ENCODE data around the gene ZNF77.
A peak's percentile ranks its signal among the peaks of the same experiment; 100 is the strongest.

ZNF77 gene

DNA sequence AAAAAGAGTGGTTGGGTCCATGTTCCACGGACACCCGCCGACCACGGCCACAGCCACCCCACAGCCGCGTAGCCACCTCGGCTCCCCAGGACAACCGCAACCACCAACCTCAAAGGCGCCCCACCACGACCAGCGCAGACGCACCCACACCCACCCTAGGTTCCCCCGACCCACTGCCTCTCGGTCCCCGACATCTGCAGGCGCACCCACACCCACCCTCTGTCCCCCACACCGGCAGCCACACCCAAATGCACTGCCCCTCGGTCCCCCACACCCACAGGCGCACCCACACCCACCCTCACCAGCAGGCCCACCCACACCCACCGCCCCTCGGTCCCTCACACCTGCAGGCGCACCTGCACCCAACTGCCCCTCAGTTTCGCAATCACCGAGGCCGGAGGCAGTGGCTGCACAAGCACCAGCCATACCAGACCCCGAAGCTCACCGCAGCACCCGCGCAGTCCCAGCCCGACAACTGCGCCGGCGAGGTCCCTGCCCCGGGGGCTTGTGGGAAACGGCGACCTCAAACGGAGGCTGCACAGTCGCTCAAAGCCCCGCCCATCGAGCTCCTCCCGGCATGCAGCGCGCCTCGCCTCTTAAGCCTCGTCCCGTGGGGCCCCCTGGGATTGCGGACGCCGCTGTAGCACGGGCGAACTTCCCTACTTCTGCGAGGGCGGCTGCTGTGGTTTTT, 18.3 kb downstream of the ZNF77 start:
- TF ChIP-seq ZFP30 (CRISPR knock-in tag; IDR thresholded peaks at IDR 0.05): no peak
- TF ChIP-seq POU6F1 (CRISPR knock-in tag; IDR thresholded peaks at IDR 0.05; ENCODE audit: borderline replicate concordance, low read depth): no peak
- no peak for ATAC-seq

GRCh38 chr19:2923510-2923909, 21.3 kb downstream of the ZNF77 start:
- ATAC-seq: peak; percentile 45

GRCh38 chr19:2922987-2923386, 21.8 kb downstream of the ZNF77 start:
- no peak for ATAC-seq
- TF ChIP-seq OSR1 (CRISPR knock-in tag; IDR thresholded peaks at IDR 0.05): no peak
- TF ChIP-seq ZFP3 (CRISPR knock-in tag; IDR thresholded peaks at IDR 0.05): no peak
- no peak for TF ChIP-seq BACH2 (CRISPR knock-in tag; IDR thresholded peaks at IDR 0.05; ENCODE audit: borderline replicate concordance)
- TF ChIP-seq RARB (CRISPR knock-in tag; IDR thresholded peaks at IDR 0.05): no peak
- TF ChIP-seq POU6F1 (CRISPR knock-in tag; IDR thresholded peaks at IDR 0.05; ENCODE audit: borderline replicate concordance, low read depth): no peak
- no peak for TF ChIP-seq CSDC2 (CRISPR knock-in tag; IDR thresholded peaks at IDR 0.05)
- TF ChIP-seq, protein P1, sequence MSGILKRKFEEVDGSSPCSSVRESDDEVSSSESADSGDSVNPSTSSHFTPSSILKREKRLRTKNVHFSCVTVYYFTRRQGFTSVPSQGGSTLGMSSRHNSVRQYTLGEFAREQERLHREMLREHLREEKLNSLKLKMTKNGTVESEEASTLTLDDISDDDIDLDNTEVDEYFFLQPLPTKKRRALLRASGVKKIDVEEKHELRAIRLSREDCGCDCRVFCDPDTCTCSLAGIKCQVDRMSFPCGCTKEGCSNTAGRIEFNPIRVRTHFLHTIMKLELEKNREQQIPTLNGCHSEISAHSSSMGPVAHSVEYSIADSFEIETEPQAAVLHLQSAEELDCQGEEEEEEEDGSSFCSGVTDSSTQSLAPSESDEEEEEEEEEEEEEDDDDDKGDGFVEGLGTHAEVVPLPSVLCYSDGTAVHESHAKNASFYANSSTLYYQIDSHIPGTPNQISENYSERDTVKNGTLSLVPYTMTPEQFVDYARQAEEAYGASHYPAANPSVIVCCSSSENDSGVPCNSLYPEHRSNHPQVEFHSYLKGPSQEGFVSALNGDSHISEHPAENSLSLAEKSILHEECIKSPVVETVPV (CRISPR knock-in tag; IDR thresholded peaks at IDR 0.05): no peak
- no peak for TF ChIP-seq ZNF565 (CRISPR knock-in tag; conservative IDR thresholded peaks at IDR 0.05; ENCODE audit: low read depth)

More at GRCh38 chr19:2923510-2923909, 21.3 kb downstream of the ZNF77 start:
- TF ChIP-seq TCF4 (CRISPR knock-in tag; IDR thresholded peaks at IDR 0.05; ENCODE audit: borderline replicate concordance) (no peak), OSR1 (CRISPR knock-in tag; IDR thresholded peaks at IDR 0.05) (no peak), PATZ1 (CRISPR knock-in tag; IDR thresholded peaks at IDR 0.05; ENCODE audit: borderline replicate concordance) (no peak), POU6F1 (CRISPR knock-in tag; IDR thresholded peaks at IDR 0.05; ENCODE audit: borderline replicate concordance, low read depth) (no peak), ZNF565 (CRISPR knock-in tag; conservative IDR thresholded peaks at IDR 0.05; ENCODE audit: low read depth) (no peak), ZNF70 (CRISPR knock-in tag; IDR thresholded peaks at IDR 0.05) (no peak), PPARA (CRISPR knock-in tag; IDR thresholded peaks at IDR 0.05; ENCODE audit: borderline replicate concordance) (no peak)
- TF ChIP-seq, protein P1 (CRISPR knock-in tag; IDR thresholded peaks at IDR 0.05): no peak

DNA sequence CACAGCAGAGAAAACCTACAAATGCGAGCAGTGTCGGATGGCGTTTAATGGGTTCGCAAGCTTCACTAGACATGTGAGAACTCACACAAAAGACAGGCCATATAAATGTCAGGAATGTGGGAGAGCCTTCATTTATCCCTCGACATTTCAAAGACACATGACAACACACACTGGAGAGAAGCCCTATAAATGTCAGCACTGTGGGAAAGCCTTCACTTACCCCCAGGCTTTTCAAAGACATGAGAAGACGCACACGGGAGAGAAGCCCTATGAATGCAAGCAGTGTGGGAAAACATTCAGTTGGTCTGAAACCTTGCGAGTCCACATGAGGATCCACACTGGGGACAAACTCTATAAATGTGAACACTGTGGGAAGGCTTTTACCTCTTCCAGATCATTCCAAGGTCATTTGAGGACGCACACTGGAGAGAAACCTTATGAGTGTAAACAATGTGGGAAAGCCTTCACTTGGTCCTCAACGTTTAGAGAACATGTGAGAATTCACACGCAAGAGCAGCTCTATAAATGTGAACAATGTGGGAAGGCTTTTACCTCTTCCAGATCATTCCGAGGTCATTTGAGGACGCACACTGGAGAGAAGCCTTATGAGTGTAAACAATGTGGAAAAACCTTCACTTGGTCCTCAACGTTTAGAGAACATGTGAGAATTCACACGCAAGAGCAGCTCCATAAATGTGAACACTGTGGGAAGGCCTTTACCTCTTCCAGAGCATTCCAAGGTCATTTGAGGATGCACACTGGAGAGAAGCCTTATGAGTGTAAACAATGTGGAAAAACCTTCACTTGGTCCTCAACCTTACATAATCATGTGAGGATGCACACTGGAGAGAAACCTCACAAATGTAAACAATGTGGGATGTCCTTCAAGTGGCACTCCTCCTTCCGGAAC, 27.2 kb downstream of the ZNF77 start:
- no peak for TF ChIP-seq CSDC2 (CRISPR knock-in tag; IDR thresholded peaks at IDR 0.05)
- no peak for TF ChIP-seq PPARA (CRISPR knock-in tag; IDR thresholded peaks at IDR 0.05; ENCODE audit: borderline replicate concordance)
- no peak for TF ChIP-seq ZNF565 (CRISPR knock-in tag; conservative IDR thresholded peaks at IDR 0.05; ENCODE audit: low read depth)
- no peak for ATAC-seq

All from SK-N-SH treated with all-trans-retinoic acid at 6 μM for 48 hours (cell line).